ENCODE results near the gene RHO.

GRCh38 chr3:129577366-129577765 is 48.9 kb downstream of the RHO start:
- TF ChIP-seq CTCF (IDR thresholded peaks at IDR 0.05; ENCODE audit: borderline replicate concordance, extremely low read depth, low read length, poor library complexity, severe bottlenecking) (no peak), EZH2 (IDR thresholded peaks at IDR 0.05; ENCODE audit: borderline replicate concordance, low read depth, low read length, severe bottlenecking) (no peak)
